Measurements from ENCODE around the gene MEIKIN. TPM values are rescaled to one million over a fixed set of nuclear protein-coding genes. Genes with fewer than 3 reads are reported as not detected.
A peak's percentile ranks its signal among the peaks of the same experiment; 100 is the strongest.
"Not testable (repeated sequence)": the region's sequence is repeated elsewhere in the genome, so short reads cannot be mapped to it uniquely, and the experiment has no call there.

MEIKIN gene
- total RNA-seq, 1 experiment from 2014 or later = not detected

DNA sequence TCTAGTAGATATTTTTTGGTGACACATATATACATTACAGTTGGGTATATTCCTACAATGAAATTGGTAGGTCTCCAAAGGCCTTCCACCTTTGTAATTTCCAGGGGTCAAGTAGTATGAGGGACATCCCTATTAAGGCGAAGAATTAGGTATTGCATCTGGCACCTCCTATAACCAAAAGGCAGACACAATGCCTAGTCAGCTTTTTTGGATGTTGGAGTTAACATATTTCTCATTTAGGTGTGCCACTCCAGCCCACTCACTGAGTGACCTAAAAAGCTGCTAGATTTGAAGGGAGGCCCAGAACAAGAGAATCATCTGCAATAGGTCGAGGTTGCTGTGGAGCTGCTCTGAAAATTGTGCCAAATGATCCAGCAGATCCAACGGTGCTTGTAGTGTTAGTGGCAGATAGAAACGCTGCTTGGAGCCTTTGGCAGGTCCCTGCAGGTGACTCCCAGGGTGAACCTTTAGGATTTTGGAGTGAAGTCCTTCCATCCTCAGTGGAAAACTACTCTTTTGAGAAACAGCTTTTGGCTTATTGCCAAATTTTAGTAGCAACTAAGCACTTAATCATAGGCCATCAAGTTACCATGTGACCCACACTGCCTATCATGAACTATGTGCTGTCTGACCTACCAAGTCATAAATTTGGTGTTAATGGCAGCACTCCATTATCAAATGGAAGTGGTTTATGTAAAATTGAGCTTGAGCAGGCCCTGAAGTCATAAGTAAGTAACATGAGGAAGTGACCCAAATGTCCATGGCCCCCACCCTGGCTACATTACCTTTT lies 132.9 kb downstream of the MEIKIN start:
- no peak for DNase-seq (ENCODE audit: low spot score)

- DNase-seq (ENCODE audit: low spot score) = peak; percentile 33
Observed at GRCh38 chr5:131810510-131811249, 134.8 kb downstream of the MEIKIN start.

- peak; percentile 97 for DNase-seq (ENCODE audit: low spot score)
Observed at GRCh38 chr5:131796793-131797693, 148.4 kb downstream of the MEIKIN start, which contains the start of gene FNIP1. FNIP1 (minus strand) TSS chr5:131797017; CDS start chr5:131796921, 96 bp downstream.

- DNase-seq (ENCODE audit: low spot score) = peak; percentile 71
Observed at GRCh38 chr5:131795879-131796792, 149.3 kb downstream of the MEIKIN start.

DNA sequence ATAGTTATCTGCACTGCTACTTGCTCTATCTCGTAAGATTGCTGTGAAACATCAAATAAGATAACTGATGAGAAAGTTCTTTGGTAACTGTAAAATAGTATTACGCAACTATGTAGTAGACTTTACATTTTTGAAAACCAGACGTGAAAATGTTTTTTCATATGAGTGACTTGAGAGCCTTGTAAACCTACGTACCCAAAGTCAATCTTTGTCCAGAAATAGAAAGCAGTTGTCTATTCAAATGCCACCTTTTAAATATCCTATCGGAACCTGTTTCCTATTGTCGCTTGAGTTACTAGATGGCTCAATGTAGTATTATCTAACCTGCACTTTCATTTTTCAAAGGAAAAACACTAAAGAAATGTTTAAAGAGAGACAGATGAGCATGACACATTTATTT lies 150.2 kb downstream of the MEIKIN start:
- DNase-seq (ENCODE audit: low spot score) = no peak

DNA sequence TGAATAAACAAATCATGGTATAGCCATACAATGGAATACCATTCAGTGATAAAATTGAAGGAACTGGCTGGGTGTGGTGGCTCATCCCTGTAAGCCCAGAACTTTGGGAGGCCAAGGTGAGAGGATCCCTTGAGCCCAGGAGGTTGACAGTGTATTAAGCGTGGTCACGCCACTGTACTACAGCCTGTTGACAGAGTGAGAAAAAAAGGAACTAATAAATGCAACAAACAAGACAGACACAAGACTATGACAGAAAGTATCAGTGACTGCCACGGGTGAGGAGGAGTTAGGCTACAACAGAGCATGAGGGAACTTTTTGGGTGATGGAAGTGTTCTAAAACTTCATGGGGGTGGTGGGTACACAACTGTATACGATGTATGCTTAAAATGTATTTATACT lies 150.9 kb downstream of the MEIKIN start:
- DNase-seq (ENCODE audit: low spot score) = no peak

GRCh38 chr5:131792896-131793295 lies 152.6 kb downstream of the MEIKIN start:
- no peak for DNase-seq (ENCODE audit: low spot score)

GRCh38 chr5:131791866-131792265 lies 153.6 kb downstream of the MEIKIN start:
- DNase-seq (ENCODE audit: low spot score) = no peak

DNA sequence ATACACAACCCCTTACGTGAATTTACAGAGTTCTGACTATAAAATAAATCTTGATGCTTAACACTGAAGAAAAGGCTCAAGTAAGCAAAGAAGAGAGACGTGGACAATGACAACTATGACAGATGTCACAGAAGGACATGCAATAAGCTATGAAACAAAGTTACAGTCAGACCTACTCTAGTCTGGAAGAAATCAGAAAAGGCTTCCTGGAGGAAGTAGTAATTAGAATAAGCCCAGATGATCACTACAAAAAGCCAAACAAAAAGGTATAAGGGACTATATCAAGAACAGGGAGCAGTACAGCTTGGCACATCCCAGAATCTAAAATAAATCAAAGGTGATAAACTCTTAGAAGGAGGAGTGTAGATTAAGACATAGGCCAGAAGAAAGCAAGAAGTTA lies 154.9 kb downstream of the MEIKIN start:
- no peak for DNase-seq (ENCODE audit: low spot score)

GRCh38 chr5:131789765-131790164 lies 155.7 kb downstream of the MEIKIN start:
- no peak for DNase-seq (ENCODE audit: low spot score)

DNA sequence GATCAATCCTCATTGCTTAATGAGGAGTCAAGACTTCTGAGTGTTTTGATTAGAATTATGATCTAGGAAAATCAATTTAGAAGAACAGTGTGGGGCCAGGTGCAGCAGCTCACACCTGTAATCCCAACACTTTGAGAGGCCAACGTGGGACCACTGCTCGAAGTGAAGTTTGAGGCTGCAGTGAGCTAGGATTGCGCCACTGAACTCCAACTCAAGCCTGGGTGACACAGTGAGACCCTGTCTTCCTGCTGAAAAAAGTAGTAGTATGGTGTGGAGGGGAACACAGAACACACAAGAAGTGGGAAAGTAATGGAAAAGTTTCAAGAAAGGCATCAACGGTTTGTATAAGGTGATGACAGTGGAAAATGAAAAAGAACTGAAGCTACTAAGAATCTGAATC lies 157.7 kb downstream of the MEIKIN start:
- no peak for DNase-seq (ENCODE audit: low spot score)

DNA sequence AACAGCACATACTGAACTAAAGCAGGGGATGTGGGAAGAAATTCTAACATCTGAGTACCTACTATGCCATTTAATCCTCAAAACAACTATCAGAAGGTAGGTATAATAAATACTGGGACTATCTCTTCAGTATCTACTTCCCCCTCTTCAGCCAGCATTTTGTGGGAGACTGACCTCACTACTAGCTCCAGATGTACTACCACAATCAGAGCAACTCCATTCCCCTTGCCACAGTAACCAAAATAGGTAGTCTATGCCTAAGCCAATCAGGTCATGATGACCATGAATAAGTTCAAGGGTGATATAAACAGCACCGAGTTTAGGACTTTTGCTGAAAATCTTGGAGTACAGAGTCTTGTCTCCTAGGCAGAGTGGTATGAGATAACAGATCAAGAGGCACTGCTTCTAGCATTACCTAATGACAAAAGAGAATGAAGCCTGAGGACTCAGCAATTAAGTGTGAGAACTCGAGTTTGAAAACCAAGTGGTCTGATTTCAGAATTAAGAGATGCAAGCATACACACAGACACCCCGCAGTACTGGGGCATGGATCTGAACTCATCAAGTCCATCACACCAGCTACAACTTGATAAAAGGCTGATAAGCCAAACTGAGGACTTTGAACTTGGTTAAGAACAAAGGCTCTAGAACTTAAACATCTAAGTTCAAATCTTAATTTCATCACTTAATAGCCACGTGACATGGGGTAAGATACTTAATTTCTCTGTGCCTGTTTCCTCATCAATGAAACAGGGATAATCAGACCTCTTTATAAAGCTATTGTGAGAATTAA lies 158.4 kb downstream of the MEIKIN start:
- no peak for DNase-seq (ENCODE audit: low spot score)

DNA sequence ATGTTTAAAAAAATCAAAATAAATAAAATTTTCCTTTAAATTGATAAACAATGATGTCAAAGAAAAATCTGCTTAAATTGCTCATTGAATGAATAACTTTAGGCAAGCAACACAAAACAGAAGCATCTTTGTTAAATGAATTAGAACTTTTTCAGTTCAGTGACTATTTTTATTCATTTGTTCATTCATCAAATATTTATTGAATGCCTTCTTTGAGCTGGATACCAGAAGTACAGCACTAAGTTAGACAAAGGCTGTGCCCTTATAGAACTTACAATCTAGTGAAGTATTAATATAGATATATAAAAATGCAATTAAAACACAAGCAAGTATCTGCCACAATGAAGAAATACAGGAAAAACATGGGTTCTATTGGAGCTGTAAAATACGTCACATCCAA lies 159.4 kb downstream of the MEIKIN start:
- DNase-seq (ENCODE audit: low spot score) = no peak

DNA sequence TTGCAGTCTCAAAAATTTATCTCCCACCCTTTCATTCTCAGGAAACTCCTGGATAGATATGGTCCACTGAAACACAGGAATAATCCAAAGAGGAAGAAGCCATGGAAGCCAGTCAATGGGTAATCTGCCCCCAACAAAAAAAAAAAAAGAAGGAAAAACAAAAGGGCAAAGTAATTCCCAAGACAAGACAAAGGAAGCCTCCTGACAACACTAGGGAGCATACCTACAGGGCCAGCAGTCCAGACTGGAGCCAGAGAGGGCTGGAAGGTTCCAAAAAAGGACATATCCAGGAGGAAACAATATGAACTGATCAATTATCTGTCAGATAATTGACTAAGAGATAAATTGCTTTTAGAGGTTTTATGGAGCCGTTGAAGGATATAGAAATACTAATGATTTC lies 161.6 kb downstream of the MEIKIN start:
- no peak for DNase-seq (ENCODE audit: low spot score)

GRCh38 chr5:131783357-131783756 lies 162.1 kb downstream of the MEIKIN start:
- no peak for DNase-seq (ENCODE audit: low spot score)

DNA sequence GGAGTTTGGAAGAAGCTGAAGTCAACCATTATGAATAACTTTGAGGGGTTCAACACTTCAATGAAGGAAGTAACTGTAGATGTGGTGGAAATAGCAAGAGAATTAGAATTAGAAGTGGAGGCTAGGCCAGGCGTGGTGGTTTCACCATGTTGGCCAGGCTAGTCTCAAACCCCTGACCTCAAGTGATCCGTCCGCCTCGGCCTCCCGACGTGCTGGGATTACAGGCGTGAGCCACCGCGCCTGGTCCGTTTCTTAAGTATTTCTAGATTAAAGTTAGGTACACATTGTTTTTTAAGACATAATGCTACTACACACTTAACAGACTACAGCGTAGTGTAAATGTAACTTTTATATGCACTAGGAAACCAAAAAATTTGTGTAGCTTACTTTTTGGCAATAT lies 162.7 kb downstream of the MEIKIN start:
- no peak for DNase-seq (ENCODE audit: low spot score)

- DNase-seq (ENCODE audit: low spot score) = not testable (repeated sequence)
Observed at GRCh38 chr5:131778141-131778540, 167.3 kb downstream of the MEIKIN start.

GRCh38 chr5:131776450-131776849 lies 169.0 kb downstream of the MEIKIN start:
- no peak for DNase-seq (ENCODE audit: low spot score)

DNA sequence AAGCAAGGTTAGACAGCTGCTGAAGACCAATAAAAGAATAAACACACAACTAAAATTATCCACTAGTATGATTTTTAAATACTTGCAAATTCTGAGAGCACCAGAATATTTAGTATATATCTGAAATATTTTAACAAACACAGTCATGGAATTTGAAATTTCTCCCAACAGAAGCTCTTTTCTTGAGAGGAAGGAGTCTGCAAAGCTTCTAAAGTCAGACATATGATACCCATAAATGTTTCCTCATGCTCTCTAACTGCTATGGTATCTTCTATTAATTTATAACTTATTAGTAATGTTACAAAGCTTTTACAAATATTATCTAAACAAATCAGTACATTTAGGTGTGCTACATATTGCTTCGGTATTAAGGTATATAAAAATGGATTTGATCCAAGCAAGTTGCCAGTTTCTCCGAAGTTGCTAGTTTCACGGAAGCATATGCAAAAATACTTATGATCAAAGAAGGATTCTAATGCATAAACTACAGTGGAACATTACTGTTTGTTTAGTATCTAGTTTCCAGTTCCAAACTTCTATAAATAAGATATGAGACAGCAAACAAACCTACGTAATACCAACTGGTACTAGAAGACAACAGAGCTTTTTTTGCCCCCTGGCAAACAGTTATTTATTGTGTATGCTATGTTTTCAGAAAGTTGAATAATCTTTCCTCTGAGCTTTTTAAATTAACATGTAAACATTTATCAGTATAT lies 170.7 kb downstream of the MEIKIN start:
- no peak for DNase-seq (ENCODE audit: low spot score)
